GM21526 (cell line): ENCODE results near the gene ERC2.

ENCODE experiments used
- ATAC-seq: cut with Tn5 transposase; IDR thresholded peaks from one replicate; pipeline ENCODE4 v1.9.1; 2021; ENCODE audit warnings: moderate library complexity; ENCODE audit not compliant: unreplicated experiment, low FRiP score

The ERC2 gene

GRCh38 chr3:55963601-55964000 is 504.7 kb downstream of the ERC2 start:
- no peak for ATAC-seq

GRCh38 chr3:55959471-55960080 is 508.7 kb downstream of the ERC2 start:
- no peak for ATAC-seq

- ATAC-seq: no peak
Observed at GRCh38 chr3:55958605-55959004, 509.7 kb downstream of the ERC2 start.

GRCh38 chr3:55955891-55956477 is 512.3 kb downstream of the ERC2 start:
- no peak for ATAC-seq

- ATAC-seq: no peak
Observed at GRCh38 chr3:55951388-55951787, 516.9 kb downstream of the ERC2 start.

- ATAC-seq: no peak
Observed at GRCh38 chr3:55947406-55947805, 520.9 kb downstream of the ERC2 start.

GRCh38 chr3:55946574-55947160 is 521.6 kb downstream of the ERC2 start:
- no peak for ATAC-seq

- no peak for ATAC-seq
Observed at GRCh38 chr3:55942868-55943267, 525.4 kb downstream of the ERC2 start.

GRCh38 chr3:55939287-55939686 is 529.0 kb downstream of the ERC2 start:
- ATAC-seq: no peak

- ATAC-seq: no peak
Observed at GRCh38 chr3:55937301-55937700, 531.0 kb downstream of the ERC2 start.

- no peak for ATAC-seq
Observed at GRCh38 chr3:55936549-55937052, 531.7 kb downstream of the ERC2 start.

- no peak for ATAC-seq
Observed at GRCh38 chr3:55935241-55935640, 533.0 kb downstream of the ERC2 start.

- no peak for ATAC-seq
Observed at GRCh38 chr3:55934771-55935170, 533.5 kb downstream of the ERC2 start.

- no peak for ATAC-seq
Observed at GRCh38 chr3:55929154-55929869, 539.0 kb downstream of the ERC2 start.

GRCh38 chr3:55923626-55924025 is 544.6 kb downstream of the ERC2 start:
- ATAC-seq: no peak

- ATAC-seq: no peak
Observed at GRCh38 chr3:55923207-55923606, 545.1 kb downstream of the ERC2 start.

- no peak for ATAC-seq
Observed at GRCh38 chr3:55912880-55913279, 555.4 kb downstream of the ERC2 start.

GRCh38 chr3:55911266-55911665 is 557.0 kb downstream of the ERC2 start:
- ATAC-seq: no peak

- ATAC-seq: no peak
Observed at GRCh38 chr3:55910543-55910942, 557.7 kb downstream of the ERC2 start.

GRCh38 chr3:55909373-55909772 is 558.9 kb downstream of the ERC2 start:
- no peak for ATAC-seq

GRCh38 chr3:55907616-55908015 is 560.7 kb downstream of the ERC2 start:
- no peak for ATAC-seq
